HepG2 (cell line): ENCODE data around the gene SP110. TPM values are rescaled to one million over a fixed set of nuclear protein-coding genes. Genes with fewer than 3 reads are reported as not detected.

Source experiments
- CC2D1A ChIP-seq: sonication (generic); formaldehyde crosslinking; IDR thresholded peaks from 2 replicates; pipeline ENCODE4 v1.8.1; 2023; ENCODE audit warnings: mild to moderate bottlenecking, missing genetic modification reagents
- CEBPB ChIP-seq: IDR thresholded peaks from 2 replicates; pipeline ENCODE4 v1.6.1; 2011; ENCODE audit warnings: low read depth, low read length, improper control_type of control experiment, borderline replicate concordance
- CREM ChIP-seq, 2 experiments: sonication (generic) in 1 of 2; formaldehyde crosslinking in 1 of 2; IDR thresholded peaks; 2 replicates each; pipeline versions ENCODE4 v1.4.0 to v1.6.1; 2016 to 2020; ENCODE audit warnings: antibody characterized with exemption in 1 of 2, mild to moderate bottlenecking in 1 of 2, missing genetic modification reagents in 1 of 2
- DNMT3B ChIP-seq: conservative IDR thresholded peaks from 2 replicates; pipeline ENCODE4 v1.6.1; 2016; ENCODE audit warnings: missing biosample characterization, control low read depth
- JDP2 ChIP-seq: sonication (generic); formaldehyde crosslinking; IDR thresholded peaks from 2 replicates; pipeline ENCODE4 v1.8.1; 2022; ENCODE audit warnings: missing genetic modification reagents, borderline replicate concordance
- PAXIP1 ChIP-seq: sonication (generic); formaldehyde crosslinking; conservative IDR thresholded peaks from 2 replicates; pipeline ENCODE4 v1.4.0; 2020; ENCODE audit warnings: mild to moderate bottlenecking, missing genetic modification reagents, moderate library complexity
- RNF2 ChIP-seq: fragments of 450-650 bp; conservative IDR thresholded peaks from 2 replicates; pipeline ENCODE4 v1.6.1; 2016; ENCODE audit warnings: low read depth
- ZBTB3 ChIP-seq: sonication (generic); formaldehyde crosslinking; IDR thresholded peaks from 2 replicates; pipeline ENCODE4 v1.4.0; 2020; ENCODE audit warnings: low read depth, mild to moderate bottlenecking, moderate library complexity, missing genetic modification reagents, borderline replicate concordance
- ZBTB43 ChIP-seq: sonication (generic); formaldehyde crosslinking; conservative IDR thresholded peaks from 2 replicates; pipeline ENCODE4 v1.4.0; 2020; ENCODE audit warnings: missing genetic modification reagents
- ZNF256 ChIP-seq: sonication (generic); formaldehyde crosslinking; conservative IDR thresholded peaks from 2 replicates; pipeline ENCODE4 v1.4.0; 2020; ENCODE audit warnings: missing genetic modification reagents
- ZNF296 ChIP-seq: sonication (generic); formaldehyde crosslinking; conservative IDR thresholded peaks from 2 replicates; pipeline ENCODE4 v1.5.0; 2020; ENCODE audit warnings: mild to moderate bottlenecking, missing genetic modification reagents
- ZNF337 ChIP-seq: sonication (generic); formaldehyde crosslinking; IDR thresholded peaks from 2 replicates; pipeline ENCODE4 v1.5.1; 2020; ENCODE audit warnings: missing genetic modification reagents, low read depth, mild to moderate bottlenecking, borderline replicate concordance
- ZNF362 ChIP-seq: sonication (generic); formaldehyde crosslinking; IDR thresholded peaks from 2 replicates; pipeline ENCODE4 v1.4.0; 2020; ENCODE audit warnings: missing genetic modification reagents, mild to moderate bottlenecking, borderline replicate concordance
- ZNF550 ChIP-seq: sonication (generic); formaldehyde crosslinking; IDR thresholded peaks from 2 replicates; pipeline ENCODE4 v1.4.0; 2020; ENCODE audit warnings: mild to moderate bottlenecking, missing genetic modification reagents, borderline replicate concordance
- ZNF761 ChIP-seq: sonication (generic); formaldehyde crosslinking; conservative IDR thresholded peaks from 2 replicates; pipeline ENCODE4 v1.4.0; 2020; ENCODE audit warnings: mild to moderate bottlenecking, missing genetic modification reagents
- ZNF841 ChIP-seq: sonication (generic); formaldehyde crosslinking; IDR thresholded peaks from 2 replicates; pipeline ENCODE4 v1.8.1; 2023; ENCODE audit warnings: missing genetic modification reagents, borderline replicate concordance
- polyA plus RNA-seq, 8 experiments: library from polyadenylated mRNA; depleted of rRNA in 3 of 8; stranded (reverse) in 7 of 8; unstranded in 1 of 8; fragments of >200 nt; fragmentation: Illumina TruSeq in 4 of 8; extraction: Trizol in 4 of 8; gene quantifications; 2 replicates each; pipeline versions ENCODE4 v1.2.1 to v1.2.3, GENCODE V29; 2011 to 2016; ENCODE audit warnings: low read depth in 4 of 8, missing spikeins in 1 of 8, mixed read lengths in 1 of 8; ENCODE audit not compliant: insufficient read depth in 1 of 8
- total RNA-seq, 5 experiments: library from RNA; depleted of rRNA; stranded (reverse); fragments of >200 nt; fragmentation: Illumina TruSeq; extraction: Trizol; gene quantifications; 2 replicates each; pipeline ENCODE4 v1.2.3, GENCODE V29; 2016; ENCODE audit warnings: low read depth in 1 of 5
- TF ChIP-seq, protein P1 (sequence below): fragments of 450-650 bp; IDR thresholded peaks from 2 replicates; pipeline ENCODE4 v1.6.1; 2016
- TF ChIP-seq, protein P2 (sequence below): sonication (generic); formaldehyde crosslinking; IDR thresholded peaks from 2 replicates; pipeline ENCODE4 v1.5.1; 2020; ENCODE audit warnings: missing genetic modification reagents, mild to moderate bottlenecking, borderline replicate concordance

SP110 gene
- total and polyA plus RNA-seq, 2 of the 13 experiments (the other 11 are each of a cell fraction or from before 2014, with no cell fraction given), result 7.9 to 10.4 TPM

DNA sequence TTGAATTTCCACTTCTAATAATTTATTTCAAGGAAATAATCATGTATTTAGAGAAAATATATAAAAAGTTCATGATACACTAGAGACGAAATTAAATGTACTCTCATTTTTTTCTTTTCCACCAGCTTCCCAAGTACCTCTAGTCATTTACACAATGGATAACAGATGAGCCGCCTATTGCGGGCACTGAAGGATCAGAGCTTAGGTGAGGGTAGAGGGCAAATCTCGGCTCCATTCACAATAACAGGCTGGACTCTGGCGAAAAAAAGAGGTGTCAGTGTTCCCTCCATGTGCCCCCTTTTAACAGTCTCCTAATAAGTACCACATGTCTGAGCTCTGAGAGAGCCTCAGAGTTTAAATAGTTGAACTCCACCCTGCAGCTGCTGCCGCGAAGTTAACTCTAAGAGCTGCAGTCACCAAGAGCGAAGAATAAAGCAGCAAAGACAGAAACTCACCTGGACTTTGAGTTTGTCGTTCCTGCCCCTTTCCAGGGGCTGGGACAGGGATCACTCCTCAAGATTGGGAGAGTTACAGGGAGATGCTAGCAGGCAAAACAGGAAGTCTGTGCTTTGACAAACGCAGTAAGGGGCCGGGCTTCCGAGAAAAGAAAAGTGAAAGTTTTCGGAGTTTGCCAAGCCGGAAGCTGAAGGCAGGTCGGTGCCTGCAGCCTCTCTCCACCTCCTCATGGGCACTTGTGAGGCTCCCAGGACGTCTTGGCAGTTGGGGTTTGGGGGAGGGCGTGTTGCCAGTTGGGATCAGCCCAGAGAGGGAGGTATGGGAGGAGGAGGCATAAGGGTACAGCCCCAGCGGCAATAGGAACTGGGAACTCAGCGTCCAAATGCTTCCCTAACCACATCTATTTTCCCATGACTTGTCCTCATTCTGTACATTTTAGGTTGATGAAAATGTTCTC, at the start of gene SP110 (continued):
- TF ChIP-seq RNF2, result no peak
- TF ChIP-seq CC2D1A (CRISPR knock-in tag), result no peak
- TF ChIP-seq JDP2, result no peak
- TF ChIP-seq ZNF761 (CRISPR knock-in tag), result no peak
- TF ChIP-seq ZBTB3, result no peak
- 0 out of 2 replicates have a peak, but pooled peaks have one; percentile 79 for TF ChIP-seq DNMT3B (CRISPR knock-in tag)
- no peak for TF ChIP-seq ZNF362 (CRISPR knock-in tag)
- TF ChIP-seq ZNF296 (CRISPR knock-in tag), result no peak
- peak; percentile 20; the same call in 1 of the 2 replicates for TF ChIP-seq CREM (IDR thresholded peaks at IDR 0.05)
- no peak for TF ChIP-seq CREM (CRISPR knock-in tag; IDR thresholded peaks at IDR 0.05)
- TF ChIP-seq, protein P1, sequence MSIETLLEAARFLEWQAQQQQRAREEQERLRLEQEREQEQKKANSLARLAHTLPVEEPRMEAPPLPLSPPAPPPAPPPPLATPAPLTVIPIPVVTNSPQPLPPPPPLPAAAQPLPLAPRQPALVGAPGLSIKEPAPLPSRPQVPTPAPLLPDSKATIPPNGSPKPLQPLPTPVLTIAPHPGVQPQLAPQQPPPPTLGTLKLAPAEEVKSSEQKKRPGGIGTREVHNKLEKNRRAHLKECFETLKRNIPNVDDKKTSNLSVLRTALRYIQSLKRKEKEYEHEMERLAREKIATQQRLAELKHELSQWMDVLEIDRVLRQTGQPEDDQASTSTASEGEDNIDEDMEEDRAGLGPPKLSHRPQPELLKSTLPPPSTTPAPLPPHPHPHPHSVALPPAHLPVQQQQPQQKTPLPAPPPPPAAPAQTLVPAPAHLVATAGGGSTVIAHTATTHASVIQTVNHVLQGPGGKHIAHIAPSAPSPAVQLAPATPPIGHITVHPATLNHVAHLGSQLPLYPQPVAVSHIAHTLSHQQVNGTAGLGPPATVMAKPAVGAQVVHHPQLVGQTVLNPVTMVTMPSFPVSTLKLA, result no peak
- 0 out of 2 replicates have a peak, but pooled peaks have one; percentile 15 for TF ChIP-seq ZNF550 (CRISPR knock-in tag)
- TF ChIP-seq ZNF256 (CRISPR knock-in tag), result no peak
- no peak for TF ChIP-seq ZBTB43 (CRISPR knock-in tag)
- TF ChIP-seq, protein P2, sequence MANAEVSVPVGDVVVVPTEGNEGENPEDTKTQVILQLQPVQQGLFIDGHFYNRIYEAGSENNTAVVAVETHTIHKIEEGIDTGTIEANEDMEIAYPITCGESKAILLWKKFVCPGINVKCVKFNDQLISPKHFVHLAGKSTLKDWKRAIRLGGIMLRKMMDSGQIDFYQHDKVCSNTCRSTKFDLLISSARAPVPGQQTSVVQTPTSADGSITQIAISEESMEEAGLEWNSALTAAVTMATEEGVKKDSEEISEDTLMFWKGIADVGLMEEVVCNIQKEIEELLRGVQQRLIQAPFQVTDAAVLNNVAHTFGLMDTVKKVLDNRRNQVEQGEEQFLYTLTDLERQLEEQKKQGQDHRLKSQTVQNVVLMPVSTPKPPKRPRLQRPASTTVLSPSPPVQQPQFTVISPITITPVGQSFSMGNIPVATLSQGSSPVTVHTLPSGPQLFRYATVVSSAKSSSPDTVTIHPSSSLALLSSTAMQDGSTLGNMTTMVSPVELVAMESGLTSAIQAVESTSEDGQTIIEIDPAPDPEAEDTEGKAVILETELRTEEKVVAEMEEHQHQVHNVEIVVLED, result no peak; the same call in 1 of the 2 replicates
- TF ChIP-seq ZNF841 (CRISPR knock-in tag), result no peak
- no peak for TF ChIP-seq ZNF337 (CRISPR knock-in tag)
- no peak for TF ChIP-seq CEBPB
- TF ChIP-seq PAXIP1 (CRISPR knock-in tag), result peak; percentile 30; the same call in 1 of the 2 replicates
